ENCODE data around the gene DIP2C.
"Not testable (repeated sequence)": the region's sequence is repeated elsewhere in the genome, so short reads cannot be mapped to it uniquely, and the experiment has no call there.

The DIP2C gene

GRCh38 chr10:436911-437665 is 252.4 kb downstream of the DIP2C start:
- no peak for DNase-seq

DNA sequence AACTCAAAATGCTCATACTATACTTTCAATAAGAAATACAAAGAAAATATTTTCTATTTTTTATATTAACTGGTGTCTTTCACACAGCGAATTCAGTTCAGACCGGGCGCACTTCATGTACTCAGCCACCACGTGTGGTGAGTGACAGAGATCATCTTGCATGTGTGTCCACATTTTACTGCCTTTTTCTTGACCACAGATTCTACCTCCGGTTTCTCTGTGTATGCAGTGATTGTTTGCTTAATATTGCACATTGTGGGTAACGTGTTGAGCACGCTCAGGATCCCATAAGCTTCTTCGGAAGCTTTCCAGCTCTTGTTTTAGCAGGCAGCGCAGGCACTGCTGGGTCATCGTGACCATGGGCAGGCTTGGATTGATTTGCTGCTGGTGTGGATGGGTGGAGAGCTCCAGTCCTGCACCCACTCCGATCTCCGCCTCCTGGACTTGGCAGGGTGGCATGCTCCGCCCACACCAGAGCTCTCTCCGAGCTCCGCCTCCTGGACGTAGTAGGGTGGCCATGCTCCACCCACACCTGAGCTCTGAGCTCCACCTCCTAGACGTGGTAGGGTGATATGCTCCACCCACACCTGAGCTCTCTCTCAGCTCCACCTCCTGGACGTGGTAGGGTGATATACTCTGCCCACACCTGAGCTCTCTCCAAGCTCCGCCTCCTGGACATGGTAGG is 253.3 kb downstream of the DIP2C start:
- no peak for DNase-seq

- DNase-seq = no peak
Observed at GRCh38 chr10:435397-435796, 254.1 kb downstream of the DIP2C start.

DNA sequence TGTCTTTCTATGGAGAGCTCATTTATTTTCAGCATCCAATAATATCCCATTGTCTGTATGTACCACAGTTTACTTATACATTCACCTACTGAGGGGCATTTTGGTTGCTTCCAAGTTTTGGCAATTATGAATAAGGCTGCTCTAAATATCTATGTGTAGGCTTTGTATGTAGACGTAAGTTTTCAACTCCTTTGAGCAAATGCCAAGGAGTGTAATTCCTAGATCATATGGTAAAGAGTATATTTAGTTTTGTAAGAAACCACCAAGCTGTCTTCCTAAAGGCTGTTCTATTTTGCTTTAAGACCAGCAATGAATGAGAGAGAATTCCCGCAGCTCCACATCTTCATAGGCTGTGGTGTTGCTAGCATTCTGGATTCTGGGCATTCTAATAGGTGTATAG is 259.8 kb downstream of the DIP2C start:
- DNase-seq = no peak

GRCh38 chr10:427761-428519 is 261.5 kb downstream of the DIP2C start:
- no peak for DNase-seq

DNA sequence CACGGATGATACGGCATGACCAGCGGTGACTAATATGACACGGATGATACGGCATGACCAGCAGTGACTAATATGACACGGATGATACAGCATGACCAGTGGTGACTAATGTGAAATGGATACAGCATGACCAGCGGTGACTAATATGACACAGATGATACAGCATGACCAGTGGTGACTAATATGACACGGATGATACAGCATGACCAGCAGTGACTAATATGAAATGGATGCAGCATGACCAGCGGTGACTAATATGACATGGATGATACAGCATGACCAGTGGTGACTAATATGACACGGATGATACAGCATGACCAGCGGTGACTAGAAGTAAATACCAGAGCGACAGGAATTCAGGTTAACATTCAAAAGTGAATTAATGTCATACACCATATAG is 264.1 kb downstream of the DIP2C start:
- DNase-seq = not testable (repeated sequence)

DNA sequence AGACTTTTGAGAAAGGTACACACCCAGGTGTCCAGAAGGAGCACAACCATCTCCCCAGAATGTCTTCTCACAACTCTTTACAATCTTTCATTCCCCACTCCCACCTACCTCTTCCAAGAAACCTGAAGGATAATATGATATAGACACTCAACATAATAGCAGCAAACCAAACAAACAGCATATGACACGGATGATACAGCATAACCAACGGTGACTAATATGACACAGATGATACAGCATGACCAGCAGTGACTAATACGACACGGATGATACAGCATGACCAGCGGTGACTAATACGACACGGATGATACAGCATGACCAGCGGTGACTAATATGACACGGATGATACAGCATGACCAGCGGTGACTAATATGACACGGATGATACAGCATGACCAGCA is 264.7 kb downstream of the DIP2C start:
- DNase-seq = not testable (repeated sequence)

DNA sequence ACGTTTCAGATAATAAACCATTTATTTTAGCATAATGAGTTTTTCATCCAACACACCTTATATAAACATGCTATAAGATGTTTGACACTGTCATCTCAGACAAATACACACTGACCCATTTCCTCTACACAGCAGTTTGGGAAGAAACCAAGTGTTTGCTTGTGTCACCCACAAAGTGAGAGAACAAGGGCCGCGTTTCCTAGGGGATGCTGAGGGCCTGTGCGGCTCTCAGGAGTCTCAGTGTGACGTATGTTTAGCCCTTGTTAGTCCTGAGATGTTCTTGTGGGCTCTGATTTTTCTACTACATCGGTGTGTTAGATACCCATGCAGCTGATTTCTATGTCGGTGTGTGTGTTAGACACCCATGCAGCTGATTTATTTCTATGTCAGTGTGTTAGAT is 266.3 kb downstream of the DIP2C start:
- no peak for DNase-seq

- DNase-seq = no peak
Observed at GRCh38 chr10:422675-423074, 266.8 kb downstream of the DIP2C start.

DNA sequence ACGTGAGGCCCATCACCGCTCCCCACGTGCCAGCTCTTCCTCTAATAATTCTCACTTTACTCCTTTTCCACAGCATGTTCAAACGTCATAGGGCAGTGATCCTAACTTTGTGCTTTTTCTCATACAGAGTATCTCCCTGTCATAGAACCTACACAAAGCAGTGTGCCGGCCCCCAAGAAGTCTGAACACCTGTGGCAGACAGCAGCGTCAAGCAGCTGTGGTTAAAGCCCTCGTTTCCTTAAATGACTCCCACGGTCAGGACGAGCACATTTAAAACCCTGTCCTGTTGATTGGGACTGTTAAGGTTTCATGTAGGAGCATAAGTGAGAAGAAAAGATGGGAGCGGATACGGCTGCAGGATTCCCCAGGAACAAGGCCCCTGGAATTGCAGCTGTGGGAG is 267.2 kb downstream of the DIP2C start:
- no peak for DNase-seq

- no peak for DNase-seq
Observed at GRCh38 chr10:421170-421569, 268.3 kb downstream of the DIP2C start.

DNA sequence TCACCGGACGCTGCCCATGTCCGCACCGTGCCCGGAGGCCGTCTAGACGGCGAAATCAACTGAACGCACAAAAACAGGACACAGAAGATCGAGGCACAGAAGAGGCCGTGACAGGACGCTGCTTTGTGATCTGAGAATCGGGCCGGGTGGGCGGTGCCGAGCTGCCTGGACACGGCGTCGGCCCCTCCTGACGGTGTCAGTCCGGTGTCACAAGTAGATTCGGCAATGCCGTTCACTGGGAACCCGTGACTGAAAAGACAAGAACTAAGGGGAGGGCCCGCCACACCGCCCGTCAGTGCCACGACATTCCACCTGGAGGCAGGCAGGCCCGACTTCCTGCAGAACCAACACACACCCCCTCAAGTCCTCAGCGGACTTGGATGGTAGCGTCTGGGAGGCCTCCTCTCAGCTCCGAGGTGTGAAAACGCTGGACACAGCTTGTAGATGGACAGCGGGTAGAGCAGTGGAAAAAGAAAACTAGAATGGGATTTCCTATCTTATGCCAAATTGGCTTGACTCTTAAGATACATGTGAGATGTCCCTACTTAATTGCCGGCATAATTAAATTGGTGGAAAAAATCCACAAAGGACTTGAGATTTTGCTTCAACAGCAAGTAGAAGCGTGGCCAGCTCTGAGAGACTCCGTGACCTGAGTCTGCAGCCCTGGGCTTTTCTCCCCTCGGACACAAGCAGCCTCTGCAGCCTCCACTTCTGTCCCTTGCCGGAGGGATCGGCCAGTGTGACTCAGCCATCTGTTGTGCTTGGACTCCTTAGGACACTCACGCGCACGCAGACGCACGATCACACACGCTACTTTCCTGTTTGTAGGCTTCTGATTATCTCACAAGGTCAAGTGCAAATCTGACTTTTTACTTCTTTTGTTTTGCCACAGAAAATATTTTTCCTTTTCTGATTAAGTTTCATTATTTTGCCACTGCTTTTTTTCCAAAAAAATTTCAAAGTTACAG is 269.0 kb downstream of the DIP2C start:
- no peak for DNase-seq

DNA sequence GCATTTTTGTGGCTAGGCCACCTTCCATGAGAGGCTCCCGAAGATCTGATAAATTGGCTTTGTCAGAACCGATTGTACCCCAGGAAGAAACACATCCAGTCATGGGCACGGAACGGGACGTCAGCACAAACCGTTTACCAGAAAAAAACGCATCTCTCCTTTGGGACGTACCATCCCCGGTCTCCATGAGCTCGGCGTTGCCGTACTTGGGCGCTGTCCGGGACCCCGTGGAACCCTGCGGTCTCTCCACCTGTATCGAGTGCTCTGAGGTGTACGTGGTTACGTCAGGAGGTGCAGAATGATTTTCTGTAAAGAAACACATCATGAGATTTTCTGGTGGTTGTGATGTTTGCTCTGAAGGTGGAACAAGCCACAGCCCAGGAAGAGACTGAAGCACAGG is 270.6 kb downstream of the DIP2C start:
- no peak for DNase-seq

DNA sequence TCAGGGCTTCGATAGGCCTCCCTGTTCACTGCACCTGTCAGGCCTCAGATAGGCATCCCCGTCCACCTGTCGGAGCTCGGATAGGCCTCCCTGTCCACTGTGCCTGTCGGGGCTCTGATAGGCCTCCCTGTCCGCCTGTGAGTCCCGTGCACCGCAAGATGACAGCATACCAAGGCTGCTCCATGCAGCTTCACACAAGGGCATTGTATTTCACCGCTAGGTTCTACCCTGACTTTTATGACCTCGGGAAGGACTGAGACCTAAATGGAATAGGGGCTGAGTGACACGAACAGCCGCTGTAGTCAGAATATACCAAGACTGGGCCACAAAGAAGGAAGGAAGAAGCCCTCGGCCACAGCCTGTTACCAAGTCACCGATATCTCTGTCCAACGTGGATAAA is 271.2 kb downstream of the DIP2C start:
- no peak for DNase-seq

GRCh38 chr10:416091-416515 is 273.4 kb downstream of the DIP2C start:
- DNase-seq = no peak

DNA sequence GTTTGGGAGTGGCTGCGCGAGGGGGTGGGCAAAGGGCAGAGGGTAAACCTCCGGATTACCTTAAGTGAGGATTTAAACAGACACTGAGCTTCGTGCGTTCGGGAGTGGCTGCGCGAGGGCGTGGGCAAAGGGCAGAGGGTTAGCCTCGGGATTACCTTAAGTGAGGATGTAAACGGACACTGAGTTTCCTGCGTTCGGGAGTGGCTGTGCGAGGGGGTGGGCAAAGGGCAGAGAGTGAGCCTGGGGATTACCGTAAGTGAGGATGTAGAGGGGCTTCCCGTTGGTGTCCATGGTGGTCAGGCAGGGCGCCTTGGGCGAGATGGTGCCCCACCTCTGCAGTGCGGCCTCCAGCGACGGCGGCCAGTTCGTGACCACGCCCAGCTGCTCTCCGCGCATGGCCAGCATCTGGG is 275.8 kb downstream of the DIP2C start:
- no peak for DNase-seq

- no peak for DNase-seq
Observed at GRCh38 chr10:412109-412508, 277.4 kb downstream of the DIP2C start.

DNA sequence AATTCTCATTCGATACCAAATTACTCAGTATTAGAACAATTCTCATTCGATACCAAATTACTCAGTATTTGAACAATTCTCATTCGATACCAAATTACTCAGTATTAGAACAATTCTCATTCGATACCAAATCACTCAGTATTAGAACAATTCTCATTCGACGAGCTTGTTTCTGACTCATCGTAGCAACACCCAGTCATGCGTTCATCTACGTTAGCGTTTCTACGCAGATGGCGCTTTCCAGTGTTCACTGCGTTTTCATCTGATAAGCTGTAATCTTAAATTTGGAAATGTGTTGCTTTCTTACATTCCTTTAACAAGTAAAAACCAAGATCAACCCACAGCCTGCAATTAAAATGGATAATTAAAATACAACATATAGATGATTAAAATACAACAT is 277.9 kb downstream of the DIP2C start:
- no peak for DNase-seq

- no peak for DNase-seq
Observed at GRCh38 chr10:409408-410040, 279.9 kb downstream of the DIP2C start.

- no peak for DNase-seq
Observed at GRCh38 chr10:408236-408635, 281.2 kb downstream of the DIP2C start.

DNA sequence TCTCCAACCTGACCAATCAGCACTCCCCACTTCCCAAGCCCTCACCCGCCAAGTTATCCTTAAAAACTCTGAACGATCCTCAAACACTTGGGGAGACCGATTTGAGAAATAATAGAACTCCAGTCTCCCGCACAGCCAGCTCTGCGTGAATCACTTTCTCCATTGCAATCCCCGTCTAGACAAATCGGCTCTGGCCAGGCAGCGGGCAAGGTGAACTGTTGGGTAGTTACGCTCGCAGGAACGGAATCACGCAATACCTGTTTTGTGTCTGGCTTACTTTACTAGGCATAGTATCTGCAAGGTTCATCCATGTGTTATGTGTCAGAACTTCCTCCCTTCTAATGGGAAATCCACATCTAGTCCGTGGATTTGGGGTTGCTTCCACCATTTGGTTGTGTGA is 282.5 kb downstream of the DIP2C start:
- no peak for DNase-seq

GRCh38 chr10:405648-406047 is 283.8 kb downstream of the DIP2C start:
- DNase-seq = no peak
